Activated CD8-positive, alpha-beta memory T cell treated with anti-CD3 and anti-CD28 coated beads for 4 hours (primary cell): ENCODE results near the gene CIITA.

ENCODE experiments used
- DNase-seq, 2 donors: peaks; one replicate each; pipeline ENCODE4 v3.0.0-alpha.2; 2020; ENCODE audit warnings: low read depth in 2 of 2

The CIITA gene

DNA sequence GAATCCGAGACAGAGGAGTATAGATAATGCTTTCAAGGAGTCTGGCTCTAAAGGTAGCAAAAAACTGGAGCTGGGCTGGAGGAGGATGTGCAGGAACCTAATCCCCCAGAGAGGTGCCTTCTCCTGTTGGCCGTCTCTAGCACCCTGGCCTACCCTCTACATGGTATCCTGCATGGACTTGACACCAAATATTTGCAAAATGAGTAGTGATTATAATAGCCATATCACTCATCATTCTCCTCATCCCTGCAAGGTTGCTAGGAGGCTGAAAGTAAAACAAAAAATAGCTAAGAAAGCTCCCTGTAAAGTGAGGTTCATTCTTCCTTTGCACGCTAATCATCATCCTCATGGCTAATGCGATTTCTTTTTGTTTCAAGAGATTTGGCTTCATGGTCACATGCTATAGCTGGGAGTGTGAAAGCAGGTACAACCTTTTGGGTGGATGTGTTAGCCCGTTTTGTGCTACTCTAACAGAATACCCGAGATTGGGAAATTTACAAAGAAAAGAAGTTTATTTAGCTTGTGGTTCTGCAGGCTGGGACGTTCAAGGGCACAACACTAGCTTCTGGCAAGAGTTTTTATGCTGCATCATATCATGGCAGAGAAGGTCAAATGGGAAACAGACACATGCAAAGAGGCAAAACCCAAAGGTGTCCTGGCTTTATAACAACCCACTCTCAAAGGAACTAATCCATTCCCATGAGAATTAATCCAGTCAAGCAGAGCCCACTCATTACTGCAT lies 27.1 kb upstream of the CIITA start:
- no peak for DNase-seq

DNA sequence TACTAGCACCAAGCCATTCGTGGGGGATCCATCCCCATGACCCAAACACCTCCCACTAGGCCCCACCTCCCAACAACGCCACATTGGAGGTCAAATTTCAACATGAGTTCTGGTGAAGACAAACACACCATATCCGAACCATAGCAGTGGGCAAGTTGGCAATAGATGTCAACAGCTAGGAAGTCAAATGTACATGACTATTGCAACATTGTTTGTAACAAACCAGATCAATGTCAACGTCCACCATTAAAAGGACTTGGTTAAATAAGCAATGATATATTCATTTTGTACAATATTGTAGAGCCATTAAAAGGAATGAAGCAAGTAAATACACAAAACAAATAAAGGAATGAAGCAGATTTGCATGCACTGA lies 26.5 kb upstream of the CIITA start:
- DNase-seq: no peak

DNA sequence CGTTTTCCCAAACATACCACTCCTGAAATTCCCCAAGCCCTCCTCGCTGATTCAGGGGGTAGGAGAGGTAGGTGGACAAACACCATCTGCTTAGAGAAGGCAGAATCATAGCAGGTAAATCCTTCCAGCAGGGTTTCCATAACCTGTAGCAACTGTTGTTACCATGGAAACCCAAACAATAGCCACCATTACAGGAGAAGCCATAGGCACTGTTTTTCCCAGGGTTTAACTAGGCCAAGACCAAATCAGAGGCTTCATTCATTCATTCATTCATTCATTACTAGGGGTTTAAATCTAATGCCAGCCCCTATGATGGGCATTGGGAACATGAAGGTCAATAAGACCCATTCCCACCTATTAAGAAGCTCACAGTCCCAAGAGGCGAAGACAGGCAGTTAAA lies 25.5 kb upstream of the CIITA start:
- DNase-seq: no peak

DNA sequence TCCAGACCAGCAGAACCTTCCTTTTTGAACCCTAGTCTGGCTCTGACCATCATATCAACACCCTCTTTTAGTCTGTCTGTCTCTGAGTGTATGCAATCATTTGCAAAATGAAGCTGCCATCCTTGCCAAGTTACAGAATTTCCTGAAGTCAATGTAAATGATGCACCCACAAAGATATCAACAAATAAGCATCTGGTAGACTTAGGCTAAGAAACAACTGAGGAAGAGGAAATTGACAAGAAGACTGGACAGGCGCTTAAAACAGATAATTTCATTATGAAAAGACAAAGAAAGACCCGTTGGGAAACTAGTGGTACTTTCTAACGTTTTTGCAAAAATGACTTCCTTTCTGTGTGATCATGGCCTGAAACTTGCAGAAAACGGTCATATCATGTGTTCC lies 24.7 kb upstream of the CIITA start:
- DNase-seq: no peak

DNA sequence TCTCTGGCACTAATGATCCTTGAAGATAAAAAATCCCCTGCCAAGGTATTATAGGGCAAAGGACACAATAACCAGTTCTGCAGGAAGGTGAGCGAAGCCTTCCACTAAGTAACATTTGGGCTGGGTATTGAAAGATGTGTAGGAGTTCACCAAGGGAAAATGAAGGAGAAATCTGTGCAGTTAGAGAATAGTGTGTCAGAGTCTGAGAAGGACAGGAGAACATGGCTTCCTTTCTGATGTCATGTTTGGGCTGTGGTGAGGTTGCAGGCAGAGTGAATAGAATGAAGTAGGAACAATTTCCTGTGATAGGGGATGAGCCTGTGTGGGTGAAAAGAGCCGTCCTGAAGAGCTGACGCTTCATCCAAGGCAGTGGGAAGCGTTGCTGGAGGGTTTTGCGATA lies 24.1 kb upstream of the CIITA start:
- no peak for DNase-seq

DNA sequence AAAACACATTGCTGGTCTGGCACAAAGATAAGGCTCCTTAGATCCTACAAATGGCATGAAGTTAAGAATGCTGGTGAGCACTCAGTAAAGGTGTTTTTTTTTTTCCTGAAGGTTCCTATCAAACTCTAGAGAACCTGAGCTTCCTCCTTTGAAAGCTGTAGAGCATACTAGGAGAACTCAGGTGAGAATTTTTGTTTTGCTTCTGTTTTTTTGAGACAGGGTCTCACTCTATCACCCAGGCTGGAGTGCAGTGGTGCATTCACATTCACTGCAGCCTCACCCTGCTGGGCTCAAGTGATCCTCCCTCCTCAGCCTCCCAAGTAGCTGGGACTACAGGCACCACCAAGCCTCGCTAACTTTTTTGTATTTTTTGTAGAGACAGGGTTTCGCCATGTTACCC lies 21.0 kb upstream of the CIITA start:
- DNase-seq: no peak

DNA sequence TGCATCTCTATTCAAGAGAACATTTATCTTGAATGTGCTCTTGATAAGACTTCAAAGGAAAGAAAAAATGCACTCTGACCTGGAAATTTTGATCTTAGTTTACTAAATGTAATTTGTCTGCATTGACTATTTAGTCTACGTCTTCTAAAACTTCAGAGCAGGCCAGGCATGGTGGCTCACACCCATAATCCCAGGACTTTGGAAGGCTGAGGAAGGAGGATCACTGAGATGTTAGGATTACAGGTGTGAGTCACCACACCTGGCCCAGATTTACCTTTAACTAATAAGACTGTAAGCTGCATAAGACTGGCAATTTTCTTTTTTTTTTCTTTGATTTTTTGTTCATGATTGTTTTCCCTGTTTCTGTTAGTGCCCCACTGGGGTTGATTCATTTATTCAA lies 18.8 kb upstream of the CIITA start:
- DNase-seq: no peak

DNA sequence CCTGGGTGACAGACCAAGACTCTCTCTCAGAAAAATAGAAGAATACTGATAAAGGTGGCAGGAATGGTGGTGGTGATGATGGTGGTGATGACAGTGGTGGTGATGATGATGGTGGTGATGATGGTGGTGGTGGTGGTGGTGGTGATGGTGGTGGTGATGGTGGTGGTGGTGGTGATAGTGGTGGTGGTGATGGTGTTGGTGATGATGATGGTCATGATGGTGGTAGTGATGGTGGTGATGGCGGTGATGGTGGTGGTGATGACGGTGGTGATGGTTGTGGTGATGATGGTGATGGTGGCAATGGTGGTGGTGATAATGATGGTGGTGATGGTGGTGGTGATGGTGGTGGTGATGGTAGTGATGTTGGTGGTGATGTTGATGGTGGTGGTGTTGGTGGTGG lies 18.0 kb upstream of the CIITA start:
- DNase-seq: no peak

DNA sequence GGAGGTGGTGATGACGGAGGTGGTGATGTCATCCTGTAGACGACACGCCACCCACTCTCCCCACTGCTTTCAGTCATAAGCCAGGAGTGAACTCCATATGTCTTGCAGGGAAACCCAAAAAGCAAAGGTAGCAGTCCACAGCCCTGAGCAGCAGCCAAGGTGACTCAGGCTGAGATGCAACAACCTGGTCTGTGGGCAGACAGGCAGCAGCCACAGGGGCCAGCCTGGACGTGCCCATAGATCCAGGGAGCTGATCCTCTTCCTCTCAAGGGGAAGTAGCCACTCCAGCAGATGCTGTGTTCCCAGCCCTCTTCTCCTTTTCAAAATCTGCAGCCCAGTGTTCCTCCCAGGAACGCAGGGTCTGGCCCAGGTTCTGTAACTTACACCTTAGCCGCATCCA lies 17.3 kb upstream of the CIITA start:
- no peak for DNase-seq

DNA sequence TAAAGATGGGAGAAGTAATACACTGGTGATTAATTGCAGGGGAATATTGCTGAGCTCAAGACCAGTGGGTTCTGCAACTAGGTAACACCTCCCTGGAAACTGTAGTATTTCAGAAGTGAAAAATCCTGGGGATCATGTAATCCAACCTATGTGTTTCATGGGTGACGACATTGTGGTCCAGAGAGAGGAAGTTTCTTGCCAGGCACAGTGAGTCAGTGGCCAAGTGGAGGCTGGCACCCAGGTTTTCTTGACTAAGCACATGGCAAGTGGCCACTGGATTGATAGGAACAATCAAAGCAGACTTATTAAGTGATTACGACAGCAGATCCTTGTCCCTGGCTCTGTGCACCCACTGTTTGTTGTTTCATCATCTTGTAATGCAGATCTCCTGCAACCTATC lies 14.6 kb upstream of the CIITA start:
- no peak for DNase-seq

DNA sequence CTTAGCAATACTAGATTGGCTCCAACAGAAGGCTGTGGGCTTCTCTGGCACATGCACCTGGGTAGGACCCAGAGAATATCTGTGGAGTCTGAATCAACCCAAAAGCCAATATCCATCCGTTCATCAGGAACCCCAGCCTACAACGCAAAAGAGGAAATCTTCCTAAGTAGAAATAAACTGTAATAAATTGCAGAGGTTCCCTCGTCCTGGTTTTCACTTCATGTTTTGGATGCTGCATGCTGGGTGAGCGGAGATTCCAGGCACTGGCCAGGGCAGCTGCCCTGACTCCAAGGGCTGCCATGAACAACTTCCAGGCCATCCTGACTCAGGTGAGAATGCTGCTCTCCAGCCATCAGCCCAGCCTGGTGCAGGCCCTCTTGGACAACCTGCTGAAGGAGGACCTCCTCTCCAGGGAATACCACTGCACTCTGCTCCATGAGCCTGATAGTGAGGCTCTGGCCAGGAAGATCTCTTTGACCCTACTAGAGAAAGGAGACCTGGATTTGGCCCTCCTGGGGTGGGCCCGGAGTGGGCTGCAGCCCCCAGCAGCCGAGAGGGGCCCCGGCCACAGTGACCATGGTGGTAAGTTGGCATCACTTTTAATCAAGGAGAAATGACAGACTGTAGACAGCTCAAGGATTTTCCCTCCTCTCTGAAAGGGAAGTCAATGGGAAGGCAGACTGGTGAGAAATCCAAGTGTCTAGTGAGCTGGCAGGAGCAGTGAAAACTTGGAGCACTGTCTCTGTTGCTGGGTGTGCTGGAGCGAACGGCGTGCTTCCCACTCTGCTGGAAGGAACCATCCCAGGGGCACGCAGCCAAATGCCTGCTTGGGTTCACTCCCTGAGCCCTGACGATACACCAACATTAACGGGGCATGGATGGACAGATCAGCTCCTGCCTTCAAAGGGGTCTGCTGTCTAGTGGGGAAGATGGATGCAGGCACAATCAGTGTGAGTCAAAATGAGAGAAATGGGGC lies 10.7 kb upstream of the CIITA start:
- DNase-seq: no peak

DNA sequence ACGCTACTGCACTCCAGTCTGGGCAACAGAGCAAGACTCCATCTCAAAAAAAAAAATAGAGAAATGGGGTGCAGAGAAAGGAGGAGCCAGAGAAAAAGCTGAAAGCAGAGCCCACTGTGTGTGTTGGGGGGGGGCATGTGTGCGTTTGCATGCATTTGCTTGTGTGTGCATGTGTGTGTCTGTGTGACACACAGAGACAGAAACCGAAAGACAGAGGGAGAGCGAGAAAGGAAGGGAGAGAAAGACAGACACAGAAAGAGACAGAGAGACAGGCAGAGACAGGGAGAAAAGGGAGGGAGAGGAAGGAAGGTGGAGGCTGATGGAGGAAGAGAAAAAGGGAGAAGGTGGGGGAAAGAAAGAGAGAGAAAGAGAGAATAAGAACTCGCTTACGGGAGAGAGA lies 9.8 kb upstream of the CIITA start:
- no peak for DNase-seq

DNA sequence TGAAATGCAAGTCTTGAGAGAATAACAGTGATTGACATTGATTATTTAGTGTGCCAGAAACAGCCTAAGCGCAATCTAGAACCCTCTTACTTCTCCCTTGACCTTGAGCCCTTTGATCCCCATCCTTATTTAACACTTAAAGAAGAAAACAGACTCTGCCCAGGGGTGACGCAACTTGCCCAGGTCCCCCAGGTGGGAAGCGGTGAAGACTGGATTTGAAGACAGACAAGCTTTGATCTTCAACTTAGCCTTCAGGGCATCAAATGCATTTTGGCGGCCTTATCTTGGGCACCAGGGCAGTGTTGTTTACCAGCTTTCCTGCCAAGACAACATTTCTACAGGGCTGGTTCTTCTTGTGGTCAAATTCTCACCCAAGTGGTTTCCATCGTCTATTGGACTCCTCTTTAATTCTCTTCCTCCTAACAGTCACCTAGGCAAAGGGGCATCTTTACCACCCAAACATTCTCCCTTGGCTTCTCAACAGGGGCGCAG lies 8.9 kb upstream of the CIITA start:
- DNase-seq: no peak

DNA sequence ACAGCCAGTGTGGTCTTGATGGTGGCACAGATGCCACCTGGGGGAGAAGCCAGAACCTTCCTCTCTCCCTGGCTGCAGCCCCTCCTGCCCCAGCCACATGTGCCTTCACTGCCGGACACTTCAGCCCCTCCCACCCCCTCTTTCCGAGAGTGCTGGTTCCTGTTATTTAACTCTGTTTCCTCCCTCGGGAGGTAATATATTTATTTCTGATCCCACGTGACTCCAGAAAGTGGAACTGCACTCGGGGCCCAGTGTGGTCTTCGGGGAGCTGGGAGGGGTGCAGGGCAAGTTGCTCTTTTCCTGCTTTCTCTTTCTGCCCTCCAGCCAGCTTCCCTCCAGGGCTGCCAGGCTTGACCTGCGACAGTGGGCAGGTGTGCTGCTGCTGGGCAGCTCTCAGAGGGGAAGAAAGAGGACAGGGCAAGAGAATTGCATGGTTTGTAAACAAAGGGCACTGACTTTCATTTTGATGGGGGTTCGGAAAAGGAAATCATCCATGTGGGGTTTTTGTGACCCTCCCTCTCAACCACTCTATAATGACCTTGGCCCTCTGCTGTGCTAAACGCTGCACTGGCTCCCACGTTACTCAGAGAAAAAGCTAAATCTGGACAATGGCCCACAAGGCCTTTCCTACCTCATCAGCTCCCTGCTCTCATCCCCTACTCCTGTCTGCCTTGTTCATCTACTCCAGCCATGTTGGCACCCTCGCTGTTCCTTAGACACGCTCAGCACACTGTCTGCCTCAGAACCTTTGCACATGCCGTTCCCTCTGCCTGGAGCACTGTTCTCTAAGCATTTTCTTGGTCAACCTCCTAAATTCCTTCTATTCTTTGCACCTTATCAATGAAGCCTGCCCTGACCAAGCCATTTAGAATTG lies 8.2 kb upstream of the CIITA start:
- no peak for DNase-seq

DNA sequence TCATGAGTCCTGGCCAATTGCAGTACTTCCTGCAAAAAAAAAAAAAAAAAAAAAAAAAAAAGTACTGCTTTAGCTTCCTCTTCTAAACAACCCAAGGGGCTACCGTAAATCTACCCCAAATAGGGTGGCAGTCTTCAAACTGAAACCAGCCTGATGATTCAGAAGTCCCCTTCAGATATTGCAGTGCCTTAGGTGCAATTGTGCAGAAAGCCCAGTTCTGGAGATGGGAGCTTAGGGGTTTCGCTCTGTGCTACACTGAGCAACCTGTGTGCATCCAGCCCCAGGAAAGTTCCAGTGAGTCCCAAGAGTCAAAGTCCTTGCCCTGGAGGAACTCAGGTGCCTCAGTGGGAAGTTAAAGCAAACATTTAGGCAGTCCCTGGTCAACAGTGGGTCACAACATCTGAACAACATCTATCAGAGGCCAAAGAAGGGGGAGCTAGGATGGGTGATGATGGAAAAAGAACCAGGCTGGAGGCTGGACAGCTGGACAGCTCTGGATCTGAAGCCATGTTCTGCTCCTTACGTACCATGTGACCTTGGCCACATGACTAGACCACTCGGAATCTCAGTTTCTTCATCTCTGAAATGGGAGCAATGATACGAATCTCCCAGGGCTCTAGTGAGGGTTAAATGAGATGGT lies 6.7 kb upstream of the CIITA start:
- no peak for DNase-seq

DNA sequence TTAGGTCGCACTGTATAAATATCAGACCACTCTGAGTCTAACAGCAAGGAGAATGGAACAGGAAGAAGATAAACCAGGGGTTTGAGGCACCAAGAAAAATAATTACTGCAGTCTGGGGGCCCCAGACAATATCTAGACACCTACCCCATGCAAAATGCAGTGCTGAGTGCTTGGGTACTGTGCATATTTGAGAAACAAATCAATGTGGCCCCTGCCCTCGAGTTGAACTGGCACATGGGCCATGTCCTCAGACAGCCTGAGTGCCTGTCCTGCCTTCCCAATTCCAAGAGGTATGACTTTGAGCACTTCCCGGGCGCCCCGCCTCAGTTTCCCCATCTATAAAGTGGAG lies 6.2 kb upstream of the CIITA start:
- no peak for DNase-seq

DNA sequence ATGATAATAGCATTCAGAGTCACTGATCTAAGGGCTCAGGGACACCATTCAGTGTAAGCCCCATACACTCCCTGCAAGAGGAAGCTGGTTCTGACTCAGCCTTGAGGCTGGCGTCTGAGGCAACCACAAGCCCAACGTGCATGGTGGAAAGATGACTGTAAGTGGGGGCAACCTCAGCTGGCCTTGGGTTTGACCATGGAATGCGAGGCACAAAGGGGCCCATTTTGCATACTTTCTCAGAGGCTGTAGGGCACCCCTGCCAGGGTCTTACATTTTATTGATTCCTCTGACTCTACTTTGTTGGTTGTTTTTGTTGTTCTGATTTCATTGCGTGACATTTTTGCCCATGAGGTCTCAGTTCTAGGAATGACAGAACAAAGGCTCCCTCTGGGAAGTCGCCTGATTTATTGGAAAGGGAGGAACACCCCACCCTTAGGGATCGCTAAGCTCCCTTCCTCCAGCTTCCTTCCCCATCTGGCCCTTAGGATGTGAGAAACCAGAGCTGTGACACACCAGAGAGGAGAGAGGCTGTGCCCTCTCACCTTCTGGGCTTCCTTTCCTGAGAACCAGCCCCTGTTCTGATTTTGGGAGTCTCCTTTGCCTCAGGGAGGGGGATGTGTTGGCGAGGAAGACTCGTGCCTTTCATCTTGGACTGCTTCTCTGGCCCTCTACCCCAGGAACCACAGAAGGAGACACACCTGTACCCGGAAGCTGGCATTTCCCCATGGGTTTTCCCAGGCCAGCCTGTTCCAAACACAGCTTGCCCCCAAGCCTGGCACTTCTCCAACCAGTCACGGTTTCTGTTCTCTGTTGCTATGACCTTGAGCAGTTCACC lies 5.6 kb upstream of the CIITA start:
- DNase-seq: peak in 1 of 2 donors; percentile 13

DNA sequence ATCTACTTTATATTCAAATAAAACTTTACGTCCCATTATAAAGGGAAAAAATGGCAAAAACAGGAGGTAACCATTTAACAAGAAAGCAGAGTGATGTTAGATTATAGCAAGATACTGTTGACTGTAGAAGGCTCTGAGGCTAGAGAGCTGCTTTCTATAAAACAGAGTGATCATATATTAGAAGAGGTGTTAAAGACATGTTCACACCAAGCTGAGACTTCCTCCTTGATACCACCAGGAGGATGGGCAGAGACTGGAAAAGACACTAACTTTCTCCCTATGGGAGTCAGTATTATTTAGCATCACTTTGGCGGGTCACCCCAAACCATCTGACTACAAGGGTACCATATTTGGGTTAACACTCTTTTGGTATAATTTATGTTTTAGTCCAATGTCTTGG lies 687 bp upstream of the CIITA start:
- no peak for DNase-seq

DNA sequence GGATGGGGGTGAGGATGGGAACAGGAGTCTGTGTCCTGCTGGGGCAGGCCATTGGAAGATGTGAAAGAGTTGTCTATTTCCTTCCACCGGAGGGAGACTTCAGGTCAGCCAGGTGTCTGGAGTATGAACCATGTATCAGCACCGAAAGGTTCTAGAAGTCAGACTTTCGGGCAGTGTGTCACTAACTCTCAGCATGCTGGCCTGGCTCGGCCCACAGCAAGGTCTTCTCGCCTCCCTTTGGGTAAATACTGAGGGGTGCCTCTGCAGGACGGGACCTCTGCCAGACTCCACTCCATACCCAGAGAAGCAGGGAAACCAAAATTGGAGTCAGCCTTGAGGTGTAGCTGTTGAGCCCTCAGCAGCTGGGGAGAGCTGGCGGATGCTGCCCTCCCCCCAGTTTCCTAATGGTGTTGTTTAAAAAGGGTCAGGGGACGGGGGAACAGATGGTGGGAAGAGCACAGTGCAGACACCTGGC lies 507 bp downstream of the CIITA start:
- no peak for DNase-seq

DNA sequence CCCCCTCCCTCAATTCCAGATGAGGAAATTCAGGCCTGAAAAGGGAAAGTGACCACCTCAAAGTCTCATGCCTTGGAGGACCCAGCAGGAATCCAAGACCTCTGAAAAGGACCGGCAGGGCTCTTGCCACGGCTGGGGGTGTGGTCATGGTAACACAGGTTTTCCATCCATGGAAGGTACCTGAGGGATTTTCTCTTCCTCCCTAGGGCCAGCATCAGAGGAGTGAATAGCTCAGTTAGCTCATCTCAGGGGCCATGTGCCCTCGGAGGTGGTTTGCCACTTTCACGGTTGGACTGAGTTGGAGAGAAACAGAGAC lies 1.3 kb downstream of the CIITA start:
- no peak for DNase-seq
